HepG2 (cell line): ENCODE data around the gene CCDC148.

ENCODE experiments used
- CBX5 ChIP-seq: sonication (generic); formaldehyde crosslinking; IDR thresholded peaks from 2 replicates; pipeline ENCODE4 v1.4.0; 2020; ENCODE audit warnings: missing genetic modification reagents, borderline replicate concordance
- CHD2 ChIP-seq: IDR thresholded peaks from 2 replicates; pipeline ENCODE4 v1.6.1; 2011; ENCODE audit warnings: low read depth, low read length, improper control_type of control experiment
- IRF2 ChIP-seq: IDR thresholded peaks from 2 replicates; pipeline ENCODE4 v1.6.1; 2018; ENCODE audit warnings: missing genetic modification reagents, missing compliant biosample characterization
- JUN ChIP-seq: sonication (generic); formaldehyde crosslinking; IDR thresholded peaks from 2 replicates; pipeline ENCODE4 v1.4.0; 2020; ENCODE audit warnings: mild to moderate bottlenecking, missing genetic modification reagents
- RBM39 ChIP-seq: fragments of 200-400 bp; formaldehyde crosslinking; IDR thresholded peaks from one replicate; pipeline ENCODE4 v1.6.1; 2018; ENCODE audit warnings: antibody characterized with exemption, mild to moderate bottlenecking, low read depth, low read length; ENCODE audit not compliant: poor library complexity, severe bottlenecking
- SMAD3 ChIP-seq: sonication (generic); formaldehyde crosslinking; IDR thresholded peaks from 2 replicates; pipeline ENCODE4 v1.4.0; 2020; ENCODE audit warnings: missing genetic modification reagents
- ZBTB10 ChIP-seq: sonication (generic); formaldehyde crosslinking; IDR thresholded peaks from 2 replicates; pipeline ENCODE4 v1.4.0; 2020; ENCODE audit warnings: missing genetic modification reagents, borderline replicate concordance
- ZNF225 ChIP-seq: sonication (generic); formaldehyde crosslinking; IDR thresholded peaks from 2 replicates; pipeline ENCODE4 v1.4.0; 2020; ENCODE audit warnings: mild to moderate bottlenecking, missing genetic modification reagents
- ZNF780A ChIP-seq: sonication (generic); formaldehyde crosslinking; IDR thresholded peaks from 2 replicates; pipeline ENCODE4 v1.8.0; 2022; ENCODE audit warnings: mild to moderate bottlenecking, missing genetic modification reagents, moderate library complexity

- TF ChIP-seq ZNF780A (CRISPR knock-in tag) (no peak), ZNF225 (CRISPR knock-in tag) (no peak), CBX5 (CRISPR knock-in tag) (no peak), SMAD3 (CRISPR knock-in tag) (no peak), IRF2 (CRISPR knock-in tag) (no peak), JUN (CRISPR knock-in tag) (no peak), ZBTB10 (no peak), CHD2 (no peak), RBM39 (no peak)
Observed at GRCh38 chr2:158391876-158392275, 64.7 kb downstream of the CCDC148 start.
